Upper lobe of left lung (tissue), 6 donors: ENCODE measurements around the gene EHD4. TPM values are rescaled to one million over a fixed set of nuclear protein-coding genes. Genes with fewer than 3 reads are reported as not detected.
A peak's percentile ranks its signal among the peaks of the same experiment; 100 is the strongest.

ENCODE experiments used
- ATAC-seq, 2 donors: fragments of 200-7000 bp; cut with Tn5 transposase; one replicate each; pipeline ENCODE4 v1.9.1; 2022; ENCODE audit warnings: mild to moderate bottlenecking in 2 of 2, moderate library complexity in 2 of 2; ENCODE audit not compliant: low FRiP score in 2 of 2
- DNase-seq, 2 donors: peaks; one replicate each; pipeline ENCODE4 v3.0.0-alpha.2; 2019 to 2020
- H3K27ac ChIP-seq, 4 donors: fragments of 200-600 bp; sonication (generic); one replicate each; pipeline ENCODE4 v1.5.1; 2016 to 2019
- H3K27me3 ChIP-seq, 4 donors: fragments of 200-600 bp; sonication (generic); one replicate each; pipeline ENCODE4 v1.5.1; 2017 to 2019
- H3K36me3 ChIP-seq, 4 donors: fragments of 200-600 bp; sonication (generic); one replicate each; pipeline ENCODE4 v1.5.1; 2016 to 2019
- H3K4me1 ChIP-seq, 4 donors: fragments of 200-600 bp; sonication (generic); one replicate each; pipeline ENCODE4 v1.5.1; 2018 to 2019
- H3K4me3 ChIP-seq, 4 donors: fragments of 200-600 bp; sonication (generic); one replicate each; pipeline ENCODE4 v1.5.1; 2017 to 2019; ENCODE audit warnings: mild to moderate bottlenecking in 2 of 4, moderate library complexity in 1 of 4
- H3K9me3 ChIP-seq, 4 donors: fragments of 200-600 bp; sonication (generic); one replicate each; pipeline ENCODE4 v1.5.1; 2018 to 2019
- EP300 ChIP-seq, 4 donors: sonication (generic); formaldehyde crosslinking; IDR thresholded peaks; one replicate each; pipeline ENCODE4 v1.5.1; 2017; ENCODE audit warnings: antibody characterized with exemption in 4 of 4, control low read depth in 2 of 4
- POLR2A ChIP-seq, 4 donors: fragments of 450-650 bp; IDR thresholded peaks; one replicate each; pipeline ENCODE4 v1.5.1; 2016 to 2017; ENCODE audit warnings: antibody characterized with exemption in 4 of 4, mild to moderate bottlenecking in 2 of 4
- POLR2AphosphoS5 ChIP-seq, 2 donors: sonication (generic); formaldehyde crosslinking; IDR thresholded peaks; one replicate each; pipeline ENCODE4 v1.5.1; 2017; ENCODE audit warnings: antibody characterized with exemption in 2 of 2
- WGBS, 2 donors: methylation state at CpG; one replicate each; pipeline ENCODE4 v1.1.5; 2017 to 2018; 5-methylcytosine and 5-hydroxymethylcytosine counted together
- total RNA-seq, 6 donors: library from RNA; depleted of rRNA in 4 of 6; stranded (reverse); fragments of >200 nt in 4 of 6; gene quantifications; one replicate each; pipeline versions ENCODE4 v1.1.0 to v1.2.1, GENCODE V29; 2016 to 2021
- TF ChIP-seq, protein P1 (sequence below), 6 experiments: fragments of 450-650 bp in 4 of 6; fragments of 200-600 bp in 2 of 6; sonication (generic) in 2 of 6; IDR thresholded peaks; one replicate each; pipeline ENCODE4 v1.5.1; 2016 to 2019; ENCODE audit warnings: antibody characterized with exemption in 6 of 6
- donor health status: DM: no; HTN: no; CAD: no; lungs with moderate emphysema.
- donor health status: DM: no; HTN: yes; CAD: no; lungs with severe emphysema.

EHD4 gene
- total RNA-seq, 6 donors from 2014 or later: 23.0 to 46.4 (median 31.5) TPM

DNA sequence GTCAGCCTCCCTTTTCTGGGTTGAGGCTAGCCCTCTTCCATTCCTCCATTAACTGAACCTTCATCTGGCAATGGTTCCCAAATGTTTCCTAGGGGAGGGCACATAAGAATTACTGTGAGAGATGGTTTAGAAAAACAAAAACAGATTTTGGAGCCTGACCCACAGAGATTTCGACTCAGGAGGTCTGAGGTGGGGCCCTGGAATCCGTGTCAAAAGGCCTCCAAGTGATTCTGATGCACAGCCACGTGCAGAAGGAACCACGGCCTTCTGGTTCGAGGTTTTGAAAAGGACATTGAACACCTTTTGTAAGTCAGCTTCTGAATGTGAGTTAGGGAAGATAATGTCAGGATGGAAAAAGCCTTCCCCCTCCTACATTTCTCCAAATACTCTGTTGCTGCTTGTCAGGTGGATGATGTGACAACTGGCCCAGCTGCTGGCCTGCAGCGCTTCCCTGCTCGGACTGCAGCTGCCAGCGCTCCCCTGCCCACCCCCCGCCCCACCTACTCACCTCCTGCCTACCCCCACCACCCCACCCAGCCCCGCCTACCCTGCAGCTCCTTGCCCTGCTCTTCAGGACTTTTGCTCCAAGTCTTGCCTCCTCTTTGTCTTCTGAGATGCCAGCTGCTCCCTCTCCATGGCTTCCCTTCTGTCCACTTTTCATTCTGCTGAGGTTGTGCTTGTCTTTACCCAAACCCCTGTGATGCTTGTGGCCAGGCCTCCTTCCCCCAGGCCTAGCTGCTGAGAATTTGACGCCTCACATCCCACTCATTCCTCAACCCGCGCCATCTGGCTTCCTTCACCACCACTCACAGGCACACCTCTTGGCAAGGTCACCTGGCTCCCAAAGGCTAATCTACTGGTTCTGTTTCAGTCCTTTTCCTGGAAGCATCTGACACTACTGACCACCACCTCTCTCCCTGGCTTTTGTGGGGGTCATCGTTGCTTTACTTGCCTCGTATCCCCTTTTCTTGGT is 6.6 kb downstream of the EHD4 start:
- DNase-seq (peak in 1 of 2 donors; percentile 30), ATAC-seq (no peak)
- H3K4me1 ChIP-seq: peaks cover 25 to 62% (median 49%) of the 10 kb centered on the region in 4 donors
- H3K27me3 ChIP-seq: no peaks in the 10 kb centered on the region
- 82 to 90% methylated on average over 13 to 14 of the region's 15 CpGs for WGBS, 2 donors
- no peak for TF ChIP-seq POLR2A (IDR thresholded peaks at IDR 0.05)
- TF ChIP-seq, protein P1, sequence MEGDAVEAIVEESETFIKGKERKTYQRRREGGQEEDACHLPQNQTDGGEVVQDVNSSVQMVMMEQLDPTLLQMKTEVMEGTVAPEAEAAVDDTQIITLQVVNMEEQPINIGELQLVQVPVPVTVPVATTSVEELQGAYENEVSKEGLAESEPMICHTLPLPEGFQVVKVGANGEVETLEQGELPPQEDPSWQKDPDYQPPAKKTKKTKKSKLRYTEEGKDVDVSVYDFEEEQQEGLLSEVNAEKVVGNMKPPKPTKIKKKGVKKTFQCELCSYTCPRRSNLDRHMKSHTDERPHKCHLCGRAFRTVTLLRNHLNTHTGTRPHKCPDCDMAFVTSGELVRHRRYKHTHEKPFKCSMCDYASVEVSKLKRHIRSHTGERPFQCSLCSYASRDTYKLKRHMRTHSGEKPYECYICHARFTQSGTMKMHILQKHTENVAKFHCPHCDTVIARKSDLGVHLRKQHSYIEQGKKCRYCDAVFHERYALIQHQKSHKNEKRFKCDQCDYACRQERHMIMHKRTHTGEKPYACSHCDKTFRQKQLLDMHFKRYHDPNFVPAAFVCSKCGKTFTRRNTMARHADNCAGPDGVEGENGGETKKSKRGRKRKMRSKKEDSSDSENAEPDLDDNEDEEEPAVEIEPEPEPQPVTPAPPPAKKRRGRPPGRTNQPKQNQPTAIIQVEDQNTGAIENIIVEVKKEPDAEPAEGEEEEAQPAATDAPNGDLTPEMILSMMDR (IDR thresholded peaks at IDR 0.05): no peak
- TF ChIP-seq POLR2AphosphoS5 (IDR thresholded peaks at IDR 0.05): no peak
- no peak for TF ChIP-seq EP300 (IDR thresholded peaks at IDR 0.05)
- H3K36me3 ChIP-seq: no peaks in the 10 kb centered on the region
- no peaks in the 10 kb centered on the region for H3K9me3 ChIP-seq
- peak overlapping the region in 3 of 4 donors; percentile 43 to 92 (median 48) for H3K27ac ChIP-seq
- H3K4me3 ChIP-seq: no peak overlapping the region

DNA sequence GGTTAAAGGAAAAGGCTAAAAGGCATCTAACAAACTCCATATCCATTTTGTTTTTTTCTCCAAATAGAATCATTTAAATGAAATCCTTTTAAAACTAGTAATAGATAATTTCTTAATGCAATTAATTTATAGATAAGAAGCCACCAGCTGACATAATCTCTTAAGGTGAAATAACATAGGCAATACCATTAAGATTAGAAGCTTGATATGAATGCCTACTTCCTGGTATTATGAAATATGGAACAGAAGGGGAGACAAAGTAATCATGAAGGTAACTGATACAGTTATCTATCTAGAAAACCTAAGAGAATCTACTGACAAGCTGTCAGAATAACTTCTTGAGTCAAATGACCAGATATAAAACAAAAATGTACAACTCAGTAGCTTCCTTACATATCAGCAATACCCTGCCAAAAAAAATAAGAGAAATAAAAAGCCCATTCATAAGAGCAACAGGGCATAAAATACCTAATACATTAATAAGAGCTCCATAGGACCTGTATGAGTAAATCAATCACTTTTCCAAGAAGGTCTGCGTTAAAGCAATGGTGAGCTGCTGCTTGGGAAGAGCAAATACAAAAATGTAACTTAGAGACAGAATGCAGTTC is 10.7 kb downstream of the EHD4 start:
- TF ChIP-seq, protein P1 (IDR thresholded peaks at IDR 0.05): no peak
- TF ChIP-seq POLR2AphosphoS5 (IDR thresholded peaks at IDR 0.05): no peak
- no peak for TF ChIP-seq POLR2A (IDR thresholded peaks at IDR 0.05)
- peaks cover 10 to 46% (median 22%) of the 10 kb centered on the region in 4 donors for H3K4me1 ChIP-seq
- 88 to 100% methylated on average over 1 of the region's 1 CpG for WGBS, 2 donors

DNA sequence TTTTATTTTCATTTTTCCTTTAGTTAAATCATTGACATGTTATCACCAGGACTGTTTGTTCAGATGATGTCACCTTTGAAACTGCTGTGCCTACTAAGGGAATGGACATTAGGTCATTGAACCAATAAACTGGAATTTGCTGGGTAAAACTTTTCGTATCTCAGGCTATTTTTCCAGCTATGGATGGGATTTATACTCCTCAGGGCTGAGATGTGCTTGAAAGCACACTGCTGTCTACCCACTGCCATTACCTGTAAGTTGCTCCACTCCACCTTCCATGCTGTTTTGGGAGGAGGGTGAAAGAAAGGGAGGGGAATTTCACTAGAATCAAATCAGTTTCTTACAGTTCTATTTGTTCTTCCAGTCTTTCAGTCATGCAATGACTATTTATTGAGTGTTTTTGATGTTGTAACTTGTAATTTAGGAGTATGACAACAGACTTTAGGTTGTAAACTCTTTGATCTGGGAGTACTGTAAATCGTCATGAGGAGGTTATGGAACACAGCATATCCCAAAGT is 11.3 kb downstream of the EHD4 start:
- Histone ChIP-seq H3K4me1 (peaks cover 5 to 43% (median 19%) of the 10 kb centered on the region in 4 donors), H3K27me3 (no peaks in the 10 kb centered on the region), H3K9me3 (no peaks in the 10 kb centered on the region), H3K27ac (no peak overlapping the region), H3K4me3 (no peak overlapping the region), H3K36me3 (no peaks in the 10 kb centered on the region)
- no peak for ATAC-seq
- WGBS, 2 donors: 53 to 56% methylated on average over 2 of the region's 2 CpGs
- no peak for TF ChIP-seq POLR2A (IDR thresholded peaks at IDR 0.05)
- TF ChIP-seq, protein P1 (IDR thresholded peaks at IDR 0.05): no peak
- no peak for TF ChIP-seq POLR2AphosphoS5 (IDR thresholded peaks at IDR 0.05)
- no peak for TF ChIP-seq EP300 (IDR thresholded peaks at IDR 0.05)
- DNase-seq: no peak

More for the DNA sequence above, 10.7 kb downstream of the EHD4 start:
- Histone ChIP-seq H3K27ac (no peak overlapping the region), H3K9me3 (no peaks in the 10 kb centered on the region), H3K36me3 (no peaks in the 10 kb centered on the region), H3K27me3 (no peaks in the 10 kb centered on the region), H3K4me3 (no peak overlapping the region)
- no peak for ATAC-seq
- DNase-seq: no peak

DNA sequence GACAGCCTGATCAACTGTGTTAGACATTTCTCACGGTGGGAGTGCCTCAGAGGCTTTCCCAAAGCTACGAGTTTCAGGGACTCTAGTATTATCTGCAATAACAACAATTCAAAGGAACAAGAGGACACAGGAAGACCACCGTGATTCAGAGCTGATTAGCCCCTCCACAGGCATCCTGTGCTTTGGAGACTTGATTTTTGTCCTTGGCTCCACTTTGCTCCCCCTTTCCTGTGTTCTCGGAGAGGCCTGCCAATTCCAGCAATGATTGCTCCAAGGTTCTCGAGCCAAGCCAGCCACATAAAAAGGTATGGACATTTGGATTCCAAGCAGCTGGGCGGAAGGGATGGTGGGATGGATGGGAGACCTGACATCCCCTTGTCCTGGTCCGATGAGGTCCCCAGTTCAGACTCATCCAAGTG is 14.3 kb downstream of the EHD4 start:
- 56 to 82% methylated on average over 6 to 7 of the region's 7 CpGs for WGBS, 2 donors
- ATAC-seq (peak in 1 of 2 donors; percentile 47), DNase-seq (no peak)
- Histone ChIP-seq H3K4me3 (no peak overlapping the region), H3K36me3 (peaks cover 0 to 11% (median 8%) of the 10 kb centered on the region in 4 donors), H3K27ac (peak overlapping the region; percentile 7 to 51 (median 20)), H3K27me3 (no peaks in the 10 kb centered on the region), H3K4me1 (peaks cover 4 to 43% (median 16%) of the 10 kb centered on the region in 4 donors), H3K9me3 (no peaks in the 10 kb centered on the region)
- TF ChIP-seq EP300 (IDR thresholded peaks at IDR 0.05) (no peak), POLR2A (IDR thresholded peaks at IDR 0.05) (no peak), POLR2AphosphoS5 (IDR thresholded peaks at IDR 0.05) (peak in 1 of 2 donors; percentile 48)
- TF ChIP-seq, protein P1 (IDR thresholded peaks at IDR 0.05): no peak
